ENCODE data around the gene TPP1. TPM values are rescaled to one million over a fixed set of nuclear protein-coding genes. Genes with fewer than 3 reads are reported as not detected.

TPP1 gene
- total RNA-seq, 1 experiment from 2014 or later: 61.7 TPM

DNA sequence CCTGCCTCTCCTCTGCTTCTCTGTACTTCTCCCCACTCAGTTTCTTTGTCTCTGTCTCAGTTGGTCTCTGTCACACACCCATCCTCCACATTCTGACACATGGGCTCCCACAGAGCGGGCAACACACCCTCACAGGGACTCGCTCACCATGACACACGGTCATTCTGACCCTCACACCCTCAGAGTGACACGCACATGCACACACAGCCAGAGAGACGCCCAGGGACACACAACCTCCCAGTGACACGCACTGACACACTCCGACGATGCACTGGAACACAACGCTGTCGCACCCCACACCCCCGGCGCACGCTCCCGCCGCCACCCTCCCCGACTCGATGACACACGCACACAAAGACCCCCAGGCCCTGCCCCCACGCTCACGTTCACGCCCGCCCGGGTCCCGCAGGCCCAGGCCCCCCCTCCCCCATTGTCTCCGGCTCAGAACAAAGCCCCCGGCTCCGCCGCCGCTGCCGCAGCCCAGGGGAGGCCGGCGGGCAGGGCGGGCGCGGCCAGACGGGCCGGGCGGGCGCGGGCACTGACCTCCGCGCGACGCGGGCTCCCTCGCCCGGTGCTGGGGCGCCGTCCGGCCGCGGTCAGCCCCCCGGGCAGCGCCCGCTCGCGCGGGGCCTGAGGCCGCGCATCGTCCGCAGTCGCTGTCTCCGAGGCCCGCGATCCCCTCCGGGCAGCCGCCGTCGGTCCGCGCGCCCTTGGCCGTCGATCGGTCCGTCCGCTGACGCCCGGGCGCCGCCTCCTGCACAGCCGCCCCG is 36.0 kb upstream of the TPP1 start:
- peaks cover 1% of the 10 kb centered on the region for H3K27me3 ChIP-seq (replicated peaks; ENCODE audit: control insufficient read depth, insufficient read depth, low read length)
- no peaks in the 10 kb centered on the region for H3K9me3 ChIP-seq
- peaks cover 8% of the 10 kb centered on the region; the same call in 1 of the 2 replicates for H3K4me1 ChIP-seq
- Mint-ChIP-seq H3K4me1 (ENCODE audit: low read depth, unreplicated experiment) (no peaks in the 10 kb centered on the region), H3K36me3 (ENCODE audit: insufficient read depth, unreplicated experiment) (no peaks in the 10 kb centered on the region), H3K27me3 (ENCODE audit: insufficient read depth, unreplicated experiment) (peaks cover 12% of the 10 kb centered on the region), H3K27ac (ENCODE audit: unreplicated experiment) (no peak overlapping the region), H3K9me3 (ENCODE audit: unreplicated experiment) (no peaks in the 10 kb centered on the region), H3K4me3 (ENCODE audit: unreplicated experiment) (no peak overlapping the region)
- intact Hi-C loops (cut with micrococcal nuclease; ENCODE audit: unreplicated experiment): no loop called here
- TF ChIP-seq, protein P1, sequence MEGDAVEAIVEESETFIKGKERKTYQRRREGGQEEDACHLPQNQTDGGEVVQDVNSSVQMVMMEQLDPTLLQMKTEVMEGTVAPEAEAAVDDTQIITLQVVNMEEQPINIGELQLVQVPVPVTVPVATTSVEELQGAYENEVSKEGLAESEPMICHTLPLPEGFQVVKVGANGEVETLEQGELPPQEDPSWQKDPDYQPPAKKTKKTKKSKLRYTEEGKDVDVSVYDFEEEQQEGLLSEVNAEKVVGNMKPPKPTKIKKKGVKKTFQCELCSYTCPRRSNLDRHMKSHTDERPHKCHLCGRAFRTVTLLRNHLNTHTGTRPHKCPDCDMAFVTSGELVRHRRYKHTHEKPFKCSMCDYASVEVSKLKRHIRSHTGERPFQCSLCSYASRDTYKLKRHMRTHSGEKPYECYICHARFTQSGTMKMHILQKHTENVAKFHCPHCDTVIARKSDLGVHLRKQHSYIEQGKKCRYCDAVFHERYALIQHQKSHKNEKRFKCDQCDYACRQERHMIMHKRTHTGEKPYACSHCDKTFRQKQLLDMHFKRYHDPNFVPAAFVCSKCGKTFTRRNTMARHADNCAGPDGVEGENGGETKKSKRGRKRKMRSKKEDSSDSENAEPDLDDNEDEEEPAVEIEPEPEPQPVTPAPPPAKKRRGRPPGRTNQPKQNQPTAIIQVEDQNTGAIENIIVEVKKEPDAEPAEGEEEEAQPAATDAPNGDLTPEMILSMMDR (IDR thresholded peaks at IDR 0.05; ENCODE audit: insufficient read depth in 1 of 2, low read depth in 1 of 2, low read length in 1 of 2, severe bottlenecking in 1 of 2, unreplicated experiment in 1 of 2): no peak
- DNase-seq: no peak
- no peaks in the 10 kb centered on the region for H3K36me3 ChIP-seq (ENCODE audit: control insufficient read depth, insufficient read depth, low read length)
- CTCF ChIA-PET: no interaction called here
- BruUV-seq (replicated peaks): no TSS peak
- peak overlapping the region; percentile 34 for H3K4me3 ChIP-seq (ENCODE audit: low read depth, low read length)
- POLR2A ChIA-PET: no interaction called here

DNA sequence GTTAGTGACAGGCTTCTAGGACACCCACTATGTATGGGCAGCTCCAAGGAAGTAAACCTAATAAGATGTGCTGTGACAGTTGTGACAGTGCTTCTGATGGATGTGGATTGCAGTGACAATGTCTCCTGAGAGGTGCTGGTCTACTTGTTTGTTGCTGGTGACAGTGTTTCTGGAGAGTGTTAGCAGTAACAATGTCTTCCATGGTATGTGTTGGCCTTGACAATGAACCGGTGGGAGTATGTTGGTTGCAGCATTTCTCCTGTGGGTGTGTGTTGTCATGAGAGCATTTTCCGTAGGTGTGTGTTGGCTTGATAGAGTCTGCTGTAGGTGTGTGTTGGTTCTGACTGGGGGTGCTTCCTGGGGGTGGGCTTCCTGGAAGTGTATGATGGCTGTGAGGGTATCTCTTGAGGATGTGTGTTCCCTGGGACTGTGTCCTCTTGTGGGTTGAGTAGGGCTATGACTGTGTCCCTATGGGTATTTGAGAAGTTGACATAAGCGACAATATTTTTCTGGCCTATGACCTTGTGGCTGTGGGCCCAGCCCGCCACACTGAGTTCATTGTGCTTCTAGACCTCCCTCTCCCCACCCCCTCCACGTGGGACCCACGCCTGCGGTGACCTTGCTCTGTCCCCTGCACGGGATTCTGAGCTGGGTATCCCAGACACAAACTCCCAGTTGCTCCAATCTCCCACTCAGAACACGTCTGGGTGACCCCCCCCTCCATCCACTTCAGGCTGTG is 35.2 kb upstream of the TPP1 start:
- Mint-ChIP-seq H3K27me3 (ENCODE audit: insufficient read depth, unreplicated experiment) (peaks cover 12% of the 10 kb centered on the region), H3K36me3 (ENCODE audit: insufficient read depth, unreplicated experiment) (no peaks in the 10 kb centered on the region), H3K4me1 (ENCODE audit: low read depth, unreplicated experiment) (no peaks in the 10 kb centered on the region), H3K9me3 (ENCODE audit: unreplicated experiment) (no peaks in the 10 kb centered on the region), H3K27ac (ENCODE audit: unreplicated experiment) (no peak overlapping the region), H3K4me3 (ENCODE audit: unreplicated experiment) (no peak overlapping the region)
- Histone ChIP-seq H3K4me3 (ENCODE audit: low read depth, low read length) (no peak overlapping the region; the same call in 1 of the 2 replicates), H3K4me1 (peaks cover 8% of the 10 kb centered on the region; the same call in 1 of the 2 replicates), H3K27me3 (replicated peaks; ENCODE audit: control insufficient read depth, insufficient read depth, low read length) (peaks cover 1% of the 10 kb centered on the region), H3K36me3 (ENCODE audit: control insufficient read depth, insufficient read depth, low read length) (no peaks in the 10 kb centered on the region), H3K9me3 (no peaks in the 10 kb centered on the region)
- no peak for DNase-seq
- POLR2A ChIA-PET: no interaction called here
- CTCF ChIA-PET: no interaction called here
- BruUV-seq (replicated peaks): no TSS peak
- intact Hi-C loops (cut with micrococcal nuclease; ENCODE audit: unreplicated experiment): no loop called here
- TF ChIP-seq, protein P1 (IDR thresholded peaks at IDR 0.05; ENCODE audit: insufficient read depth in 1 of 2, low read depth in 1 of 2, low read length in 1 of 2, severe bottlenecking in 1 of 2, unreplicated experiment in 1 of 2): no peak

DNA sequence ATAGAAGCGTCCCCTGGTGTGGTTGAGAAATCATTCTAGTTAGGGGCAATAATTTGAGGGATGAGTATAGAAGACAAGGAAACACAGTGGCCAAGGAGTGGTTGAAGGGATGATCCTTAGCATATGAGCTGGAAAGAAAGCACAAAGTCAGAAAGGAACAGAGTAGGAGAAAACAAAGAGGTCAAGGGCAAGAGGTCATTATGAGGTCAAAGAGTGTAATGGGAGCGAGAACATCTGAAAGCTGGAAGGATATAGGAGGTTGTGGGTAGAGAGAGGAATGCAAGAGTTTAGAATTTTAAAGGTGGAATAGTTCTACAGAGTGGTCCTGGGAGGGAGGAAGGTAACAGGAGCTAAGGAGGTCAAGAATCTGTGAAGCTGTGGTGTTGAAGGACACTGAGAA is 34.4 kb upstream of the TPP1 start:
- H3K9me3 Mint-ChIP-seq (ENCODE audit: unreplicated experiment): no peaks in the 10 kb centered on the region
- no peak overlapping the region for H3K27ac Mint-ChIP-seq (ENCODE audit: unreplicated experiment)
- Histone ChIP-seq H3K9me3 (no peaks in the 10 kb centered on the region), H3K4me1 (peaks cover 8% of the 10 kb centered on the region; the same call in 1 of the 2 replicates), H3K27me3 (replicated peaks; ENCODE audit: control insufficient read depth, insufficient read depth, low read length) (peaks cover 1% of the 10 kb centered on the region; the same call in 1 of the 2 replicates), H3K4me3 (ENCODE audit: low read depth, low read length) (no peak overlapping the region), H3K36me3 (ENCODE audit: control insufficient read depth, insufficient read depth, low read length) (no peaks in the 10 kb centered on the region)
- peaks cover 12% of the 10 kb centered on the region for H3K27me3 Mint-ChIP-seq (ENCODE audit: insufficient read depth, unreplicated experiment)
- ChIA-PET CTCF (no interaction called here), POLR2A (no interaction called here)
- intact Hi-C loops (cut with micrococcal nuclease; ENCODE audit: unreplicated experiment): no loop called here
- TF ChIP-seq, protein P1 (IDR thresholded peaks at IDR 0.05; ENCODE audit: insufficient read depth in 1 of 2, low read depth in 1 of 2, low read length in 1 of 2, severe bottlenecking in 1 of 2, unreplicated experiment in 1 of 2): no peak
- H3K4me1 Mint-ChIP-seq (ENCODE audit: low read depth, unreplicated experiment): no peaks in the 10 kb centered on the region
- no peak overlapping the region for H3K4me3 Mint-ChIP-seq (ENCODE audit: unreplicated experiment)
- no TSS peak for BruUV-seq (replicated peaks)
- no peaks in the 10 kb centered on the region for H3K36me3 Mint-ChIP-seq (ENCODE audit: insufficient read depth, unreplicated experiment)
- no peak for DNase-seq
